PC-3 (cell line): Measurements from ENCODE around the gene TSN.

ENCODE experiments used
- CTCF ChIP-seq: fragments of 300-600 bp; sonication (generic); conservative IDR thresholded peaks from 2 replicates; pipeline ENCODE4 v1.5.1; 2017; ENCODE audit warnings: antibody characterized with exemption, low read depth, mild to moderate bottlenecking, low read length
- EZH2 ChIP-seq: fragments of 300-600 bp; sonication (generic); IDR thresholded peaks from one replicate; pipeline ENCODE4 v1.6.1; 2017; ENCODE audit warnings: antibody characterized with exemption, mild to moderate bottlenecking, low read length; ENCODE audit not compliant: unreplicated experiment
- EZH2phosphoT487 ChIP-seq: fragments of 300-600 bp; sonication (generic); IDR thresholded peaks from 2 replicates; pipeline ENCODE4 v1.6.1; 2018; ENCODE audit warnings: mild to moderate bottlenecking, antibody characterized with exemption, low read length, borderline replicate concordance

GRCh38 chr2:121741450-121741849 lies 14.0 kb upstream of the TSN start:
- TF ChIP-seq CTCF (no peak), EZH2 (no peak), EZH2phosphoT487 (no peak)
